Trophoblast cell (in vitro differentiated cells and primary cell): Measurements from ENCODE around the gene ERC1.

Source experiments
- DNase-seq, 2 donors: peaks; one replicate each; pipeline ENCODE4 v3.0.0-alpha.2; 2016
- H2AFZ ChIP-seq: 2 replicates; pipeline ENCODE4 v1.6.1; 2013; ENCODE audit warnings: low read length, moderate library complexity, mild to moderate bottlenecking; ENCODE audit not compliant: insufficient read depth, poor library complexity
- H2AK5ac ChIP-seq: 2 replicates; pipeline ENCODE4 v1.6.1; 2013; ENCODE audit warnings: mild to moderate bottlenecking, low read length
- H2BK120ac ChIP-seq: 2 replicates; pipeline ENCODE4 v1.6.1; 2013; ENCODE audit warnings: low read length, mild to moderate bottlenecking, moderate library complexity; ENCODE audit not compliant: insufficient read depth, poor library complexity
- H2BK12ac ChIP-seq: 2 replicates; pipeline ENCODE4 v1.6.1; 2013; ENCODE audit warnings: mild to moderate bottlenecking, low read length, moderate library complexity
- H2BK5ac ChIP-seq: 2 replicates; pipeline ENCODE4 v1.6.1; 2013; ENCODE audit warnings: low read length, low read depth, moderate library complexity, mild to moderate bottlenecking; ENCODE audit not compliant: poor library complexity
- H3K14ac ChIP-seq: 2 replicates; pipeline ENCODE4 v1.6.1; 2013; ENCODE audit warnings: mild to moderate bottlenecking, low read length
- H3K18ac ChIP-seq: 2 replicates; pipeline ENCODE4 v1.6.1; 2013; ENCODE audit warnings: mild to moderate bottlenecking, low read length
- H3K23ac ChIP-seq: 2 replicates; pipeline ENCODE4 v1.6.1; 2013; ENCODE audit warnings: low read length
- H3K27ac ChIP-seq: 2 replicates; pipeline ENCODE4 v1.5.1; 2013; ENCODE audit warnings: low read depth, mild to moderate bottlenecking, inconsistent platforms, low read length, moderate library complexity
- H3K27me3 ChIP-seq: 2 replicates; pipeline ENCODE4 v1.6.1; 2013; ENCODE audit warnings: inconsistent platforms, mild to moderate bottlenecking, low read length, moderate library complexity; ENCODE audit not compliant: insufficient read depth
- H3K36me3 ChIP-seq, 2 experiments: 1 replicate in 1 of 2; 2 replicates in 1 of 2; pipeline ENCODE4 v1.6.1; 2013; ENCODE audit warnings: low read length in 2 of 2, mild to moderate bottlenecking in 2 of 2, moderate library complexity in 1 of 2; ENCODE audit not compliant: insufficient read depth in 2 of 2, control insufficient read depth in 1 of 2
- H3K4ac ChIP-seq: 2 replicates; pipeline ENCODE4 v1.6.1; 2013; ENCODE audit warnings: low read depth, mild to moderate bottlenecking, low read length, moderate library complexity
- H3K4me1 ChIP-seq, 2 experiments: 1 replicate in 1 of 2; 2 replicates in 1 of 2; pipeline ENCODE4 v1.6.1; 2013; ENCODE audit warnings: low read length in 2 of 2, mild to moderate bottlenecking in 2 of 2, moderate library complexity in 1 of 2; ENCODE audit not compliant: insufficient read depth in 2 of 2, control insufficient read depth in 1 of 2
- H3K4me2 ChIP-seq: 2 replicates; pipeline ENCODE4 v1.6.1; 2013; ENCODE audit warnings: inconsistent platforms, mild to moderate bottlenecking, low read length, moderate library complexity
- H3K4me3 ChIP-seq: 2 replicates; pipeline ENCODE4 v1.5.1; 2013; ENCODE audit warnings: mild to moderate bottlenecking, low read depth, low read length, inconsistent platforms
- H3K79me1 ChIP-seq: one replicate; pipeline ENCODE4 v1.6.1; 2013; ENCODE audit warnings: low read length
- H3K79me2 ChIP-seq: 2 replicates; pipeline ENCODE4 v1.6.1; 2013; ENCODE audit warnings: low read length, mild to moderate bottlenecking; ENCODE audit not compliant: control insufficient read depth, insufficient read depth, poor library complexity
- H3K9ac ChIP-seq: 2 replicates; pipeline ENCODE4 v1.6.1; 2013; ENCODE audit warnings: mild to moderate bottlenecking, low read length
- H3K9me3 ChIP-seq: 2 replicates; pipeline ENCODE4 v1.6.1; 2013; ENCODE audit warnings: low read depth, mild to moderate bottlenecking, control low read depth, inconsistent platforms, low read length; ENCODE audit not compliant: insufficient read depth
- H4K12ac ChIP-seq: 2 replicates; pipeline ENCODE4 v1.6.1; 2013; ENCODE audit warnings: low read depth, mild to moderate bottlenecking, low read length, moderate library complexity
- H4K8ac ChIP-seq: 2 replicates; pipeline ENCODE4 v1.6.1; 2013; ENCODE audit warnings: low read depth, mild to moderate bottlenecking, low read length, moderate library complexity
- H4K91ac ChIP-seq: one replicate; pipeline ENCODE4 v1.6.1; 2013; ENCODE audit warnings: low read depth, mild to moderate bottlenecking, low read length, moderate library complexity
- WGBS: extraction: QIAGEN DNeasy Blood & Tissue Kit; methylation state at CpG from one replicate; pipeline ENCODE4 v1.1.7; 2013; ENCODE audit warnings: missing lambda C conversion rate; ENCODE audit not compliant: insufficient read length, insufficient coverage; ENCODE audit errors: extremely low coverage; 5-methylcytosine and 5-hydroxymethylcytosine counted together

The ERC1 gene

GRCh38 chr12:1034751-1035457, 43.9 kb downstream of the ERC1 start:
- Histone ChIP-seq H3K18ac (no peak overlapping the region), H3K79me1 (no peaks in the 10 kb centered on the region), H4K91ac (no peak overlapping the region), H3K4me3 (no peak overlapping the region), H2BK120ac (no peak overlapping the region), H3K27me3 (no peaks in the 10 kb centered on the region), H2BK5ac (no peak overlapping the region), H3K36me3 (peaks cover 2 to 4% of the 10 kb centered on the region in 2 experiments), H4K8ac (no peak overlapping the region), H4K12ac (no peak overlapping the region), H2BK12ac (no peak overlapping the region), H3K4me1 (no peaks in the 10 kb centered on the region), H2AK5ac (no peak overlapping the region), H3K14ac (no peak overlapping the region), H3K79me2 (no peaks in the 10 kb centered on the region), H2AFZ (no peak overlapping the region), H3K9me3 (no peaks in the 10 kb centered on the region), H3K27ac (no peak overlapping the region), H3K9ac (no peak overlapping the region), H3K4ac (no peak overlapping the region), H3K23ac (no peak overlapping the region), H3K4me2 (no peak overlapping the region)
- no peak for DNase-seq
- no CpG with 5 or more reads among the region's 6 CpGs for WGBS

DNA sequence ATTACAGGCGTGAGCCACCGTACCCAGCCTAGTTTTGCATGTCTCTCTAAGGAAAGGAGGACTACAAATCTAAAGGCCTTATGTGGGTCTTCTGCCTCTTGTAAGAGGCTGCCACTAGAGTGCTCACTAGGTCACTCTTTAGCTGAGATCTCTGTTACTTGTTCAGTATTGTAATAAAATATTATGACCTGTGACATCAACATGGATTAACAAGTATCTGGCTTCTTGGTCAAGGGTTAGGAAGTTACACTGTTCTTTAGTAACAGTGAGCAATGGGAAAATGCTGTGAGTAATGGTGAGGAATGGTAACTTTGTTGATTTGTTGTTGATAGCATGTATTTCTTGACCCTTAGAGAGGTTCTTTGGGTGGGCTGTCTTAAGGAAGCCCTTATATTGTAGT, 50.5 kb downstream of the ERC1 start:
- H3K79me2 ChIP-seq: no peaks in the 10 kb centered on the region
- DNase-seq: no peak
- H3K4me3 ChIP-seq: no peak overlapping the region
- H4K8ac ChIP-seq: no peak overlapping the region
- no peak overlapping the region for H3K9ac ChIP-seq
- no peak overlapping the region for H3K14ac ChIP-seq
- no peak overlapping the region for H4K91ac ChIP-seq
- no peaks in the 10 kb centered on the region for H3K79me1 ChIP-seq
- no peak overlapping the region for H2BK12ac ChIP-seq
- no peak overlapping the region for H3K4me2 ChIP-seq
- no peaks in the 10 kb centered on the region for H3K9me3 ChIP-seq
- H3K27me3 ChIP-seq: no peaks in the 10 kb centered on the region
- WGBS: no CpG with 5 or more reads among the region's 2 CpGs
- no peak overlapping the region for H2BK5ac ChIP-seq
- no peak overlapping the region for H2AK5ac ChIP-seq
- no peak overlapping the region for H3K27ac ChIP-seq
- H3K36me3 ChIP-seq: no peaks in the 10 kb centered on the region
- H3K23ac ChIP-seq: no peak overlapping the region
- H2AFZ ChIP-seq: no peak overlapping the region
- H4K12ac ChIP-seq: no peak overlapping the region
- no peak overlapping the region for H3K4ac ChIP-seq
- no peaks in the 10 kb centered on the region for H3K4me1 ChIP-seq
- H2BK120ac ChIP-seq: no peak overlapping the region
- H3K18ac ChIP-seq: no peak overlapping the region

- no peak overlapping the region for H3K23ac ChIP-seq
- no peak for DNase-seq
- no peaks in the 10 kb centered on the region for H3K4me1 ChIP-seq
- no peak overlapping the region for H4K8ac ChIP-seq
- no peak overlapping the region for H3K4me3 ChIP-seq
- no peak overlapping the region for H3K14ac ChIP-seq
- no peak overlapping the region for H3K27ac ChIP-seq
- no peak overlapping the region for H2AK5ac ChIP-seq
- no peak overlapping the region for H2AFZ ChIP-seq
- H3K36me3 ChIP-seq: no peaks in the 10 kb centered on the region
- no peak overlapping the region for H2BK12ac ChIP-seq
- H3K9me3 ChIP-seq: no peaks in the 10 kb centered on the region
- H3K18ac ChIP-seq: no peak overlapping the region
- no peaks in the 10 kb centered on the region for H3K79me2 ChIP-seq
- H3K27me3 ChIP-seq: no peaks in the 10 kb centered on the region
- H2BK5ac ChIP-seq: no peak overlapping the region
- H3K79me1 ChIP-seq: no peaks in the 10 kb centered on the region
- no peak overlapping the region for H4K91ac ChIP-seq
- no peak overlapping the region for H3K4me2 ChIP-seq
- H2BK120ac ChIP-seq: no peak overlapping the region
- H3K9ac ChIP-seq: no peak overlapping the region
- H4K12ac ChIP-seq: no peak overlapping the region
- H3K4ac ChIP-seq: no peak overlapping the region
Observed at GRCh38 chr12:1044199-1044598, 53.2 kb downstream of the ERC1 start.

DNA sequence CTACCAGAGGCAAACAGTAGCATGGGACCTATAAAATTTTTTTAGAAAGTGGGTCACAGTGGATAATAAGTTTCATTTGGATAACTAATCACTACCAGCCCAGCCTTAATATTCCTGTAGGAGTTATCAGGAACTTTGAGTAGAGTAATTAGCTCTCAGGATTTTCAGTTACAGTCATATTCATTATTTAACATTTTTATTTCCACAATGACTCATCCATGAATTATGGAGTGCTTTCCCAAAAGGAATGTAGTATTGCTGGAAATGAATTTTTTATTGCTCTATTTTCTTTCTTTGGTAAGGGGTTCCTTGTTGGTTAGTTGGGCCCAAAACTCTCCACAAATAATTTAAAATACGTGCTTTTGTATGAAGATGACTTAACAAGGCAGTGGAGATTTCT, 53.7 kb downstream of the ERC1 start:
- H3K36me3 ChIP-seq: no peaks in the 10 kb centered on the region
- no peak overlapping the region for H2BK5ac ChIP-seq
- no peak overlapping the region for H2AFZ ChIP-seq
- no peak overlapping the region for H3K14ac ChIP-seq
- no peak overlapping the region for H3K4me2 ChIP-seq
- H3K79me1 ChIP-seq: no peaks in the 10 kb centered on the region
- DNase-seq: no peak
- H2BK120ac ChIP-seq: no peak overlapping the region
- no peak overlapping the region for H3K18ac ChIP-seq
- no peak overlapping the region for H3K9ac ChIP-seq
- no peak overlapping the region for H4K8ac ChIP-seq
- no peak overlapping the region for H3K4ac ChIP-seq
- no peak overlapping the region for H3K27ac ChIP-seq
- H2AK5ac ChIP-seq: no peak overlapping the region
- no peak overlapping the region for H2BK12ac ChIP-seq
- no peak overlapping the region for H3K4me3 ChIP-seq
- no peak overlapping the region for H4K12ac ChIP-seq
- no peak overlapping the region for H4K91ac ChIP-seq
- no CpG with 5 or more reads among the region's 1 CpG for WGBS
- H3K23ac ChIP-seq: no peak overlapping the region
- no peaks in the 10 kb centered on the region for H3K4me1 ChIP-seq
- no peaks in the 10 kb centered on the region for H3K9me3 ChIP-seq
- H3K79me2 ChIP-seq: no peaks in the 10 kb centered on the region
- H3K27me3 ChIP-seq: no peaks in the 10 kb centered on the region
